Measurements from ENCODE around the gene FBXO10. TPM values are rescaled to one million over a fixed set of nuclear protein-coding genes. Genes with fewer than 3 reads are reported as not detected.

The FBXO10 gene
- total RNA-seq, 1 experiment from 2014 or later: 5.3 TPM

GRCh38 chr9:37551888-37552287 lies 24.3 kb downstream of the FBXO10 start:
- ChIA-PET RAD21 (ENCODE audit: low non-redundant PET in 1 of 2, low total read pairs in 2 of 2, uncharacterized antibody in 2 of 2, unreplicated experiment in 2 of 2) (no interaction called here), POLR2A (no interaction called here), CTCF (no interaction called here)
- H3K79me2 ChIP-seq (ENCODE audit: insufficient read depth, low read length): no peaks in the 10 kb centered on the region
- H3K36me3 ChIP-seq (ENCODE audit: control insufficient read depth in 1 of 2, insufficient read depth in 2 of 2, low read length in 2 of 2): no peaks in the 10 kb centered on the region
- no peaks in the 10 kb centered on the region for H3K9me2 ChIP-seq (ENCODE audit: insufficient read depth)
- H2AFZ ChIP-seq (ENCODE audit: low read depth, low read length, poor library complexity, severe bottlenecking): no peak overlapping the region
- no peak for TF ChIP-seq ZFX (IDR thresholded peaks at IDR 0.05)
- intact Hi-C loops (cut with micrococcal nuclease): no loop called here
- no TSS peak for BruUV-seq (replicated peaks)
- H3K4me2 ChIP-seq (ENCODE audit: low read length): no peak overlapping the region
- H3K9me3 ChIP-seq (ENCODE audit: control insufficient read depth in 1 of 2, insufficient read depth in 1 of 2, low read depth in 1 of 2, low read length in 2 of 2): no peaks in the 10 kb centered on the region
- H3K9ac ChIP-seq (ENCODE audit: low read length): no peak overlapping the region
- no peaks in the 10 kb centered on the region for H3K27me3 ChIP-seq (ENCODE audit: insufficient read depth, low read length)
- no peaks in the 10 kb centered on the region for H4K20me1 ChIP-seq (ENCODE audit: insufficient read depth)
- no peak overlapping the region for H3K4me3 ChIP-seq (replicated peaks in 1 of 2; ENCODE audit: low read depth in 1 of 2, low read length in 2 of 2)
- ATAC-seq (no peak), DNase-seq (ENCODE audit: low read depth, low spot score) (no peak)
- H3K4me1 ChIP-seq (ENCODE audit: control insufficient read depth in 1 of 2, insufficient read depth in 2 of 2, low read length in 2 of 2): 0 out of 4 replicates have a peak, but pooled peaks cover 0 to 4% of the 10 kb centered on the region in 2 experiments
- H3K27ac ChIP-seq (ENCODE audit: low read depth, low read length): no peak overlapping the region

GRCh38 chr9:37551468-37551867 lies 24.7 kb downstream of the FBXO10 start:
- Histone ChIP-seq H3K9ac (ENCODE audit: low read length) (no peak overlapping the region), H3K27ac (ENCODE audit: low read depth, low read length) (no peak overlapping the region), H3K4me1 (ENCODE audit: control insufficient read depth in 1 of 2, insufficient read depth in 2 of 2, low read length in 2 of 2) (0 out of 4 replicates have a peak, but pooled peaks cover 0 to 5% of the 10 kb centered on the region in 2 experiments), H3K4me2 (ENCODE audit: low read length) (no peak overlapping the region), H3K36me3 (ENCODE audit: control insufficient read depth in 1 of 2, insufficient read depth in 2 of 2, low read length in 2 of 2) (no peaks in the 10 kb centered on the region), H3K4me3 (replicated peaks in 1 of 2; ENCODE audit: low read depth in 1 of 2, low read length in 2 of 2) (no peak overlapping the region), H3K27me3 (ENCODE audit: insufficient read depth, low read length) (no peaks in the 10 kb centered on the region), H2AFZ (ENCODE audit: low read depth, low read length, poor library complexity, severe bottlenecking) (no peak overlapping the region), H3K79me2 (ENCODE audit: insufficient read depth, low read length) (no peaks in the 10 kb centered on the region), H4K20me1 (ENCODE audit: insufficient read depth) (no peaks in the 10 kb centered on the region), H3K9me2 (ENCODE audit: insufficient read depth) (no peaks in the 10 kb centered on the region), H3K9me3 (ENCODE audit: control insufficient read depth in 1 of 2, insufficient read depth in 1 of 2, low read depth in 1 of 2, low read length in 2 of 2) (no peaks in the 10 kb centered on the region)
- DNase-seq (ENCODE audit: low read depth, low spot score): no peak
- ChIA-PET POLR2A (no interaction called here), CTCF (no interaction called here), RAD21 (ENCODE audit: low non-redundant PET in 1 of 2, low total read pairs in 2 of 2, uncharacterized antibody in 2 of 2, unreplicated experiment in 2 of 2) (no interaction called here)
- intact Hi-C loops (cut with micrococcal nuclease): no loop called here
- no peak for ATAC-seq
- BruUV-seq (replicated peaks): no TSS peak
- TF ChIP-seq ELF1 (IDR thresholded peaks at IDR 0.05; ENCODE audit: borderline replicate concordance, low read depth) (no peak), ZBTB33 (IDR thresholded peaks at IDR 0.05; ENCODE audit: extremely low read depth, insufficient replicate concordance, low read length) (no peak), POLR2AphosphoS5 (IDR thresholded peaks at IDR 0.05; ENCODE audit: low read depth, low read length) (no peak), EZH2phosphoT487 (IDR thresholded peaks at IDR 0.05; ENCODE audit: borderline replicate concordance) (no peak), CTCF (IDR thresholded peaks at IDR 0.05 in 2 of 3, conservative IDR thresholded peaks at IDR 0.05 in 1 of 3; ENCODE audit: borderline replicate concordance in 1 of 3, insufficient read depth in 1 of 3, low read depth in 2 of 3, low read length in 2 of 3) (no peak), EGR1 (IDR thresholded peaks at IDR 0.05; ENCODE audit: low read depth) (no peak), SIN3A (IDR thresholded peaks at IDR 0.05; ENCODE audit: low read depth) (no peak), ZNF274 (IDR thresholded peaks at IDR 0.05; ENCODE audit: low read depth, low read length) (no peak), YY1 (IDR thresholded peaks at IDR 0.05; ENCODE audit: extremely low read depth, insufficient replicate concordance, low read depth, low read length) (no peak), CEBPB (IDR thresholded peaks at IDR 0.05; ENCODE audit: low read depth) (no peak), TCF7L2 (IDR thresholded peaks at IDR 0.05; ENCODE audit: borderline replicate concordance, extremely low read depth, insufficient read depth, insufficient read length) (no peak)
- TF ChIP-seq, protein P1, sequence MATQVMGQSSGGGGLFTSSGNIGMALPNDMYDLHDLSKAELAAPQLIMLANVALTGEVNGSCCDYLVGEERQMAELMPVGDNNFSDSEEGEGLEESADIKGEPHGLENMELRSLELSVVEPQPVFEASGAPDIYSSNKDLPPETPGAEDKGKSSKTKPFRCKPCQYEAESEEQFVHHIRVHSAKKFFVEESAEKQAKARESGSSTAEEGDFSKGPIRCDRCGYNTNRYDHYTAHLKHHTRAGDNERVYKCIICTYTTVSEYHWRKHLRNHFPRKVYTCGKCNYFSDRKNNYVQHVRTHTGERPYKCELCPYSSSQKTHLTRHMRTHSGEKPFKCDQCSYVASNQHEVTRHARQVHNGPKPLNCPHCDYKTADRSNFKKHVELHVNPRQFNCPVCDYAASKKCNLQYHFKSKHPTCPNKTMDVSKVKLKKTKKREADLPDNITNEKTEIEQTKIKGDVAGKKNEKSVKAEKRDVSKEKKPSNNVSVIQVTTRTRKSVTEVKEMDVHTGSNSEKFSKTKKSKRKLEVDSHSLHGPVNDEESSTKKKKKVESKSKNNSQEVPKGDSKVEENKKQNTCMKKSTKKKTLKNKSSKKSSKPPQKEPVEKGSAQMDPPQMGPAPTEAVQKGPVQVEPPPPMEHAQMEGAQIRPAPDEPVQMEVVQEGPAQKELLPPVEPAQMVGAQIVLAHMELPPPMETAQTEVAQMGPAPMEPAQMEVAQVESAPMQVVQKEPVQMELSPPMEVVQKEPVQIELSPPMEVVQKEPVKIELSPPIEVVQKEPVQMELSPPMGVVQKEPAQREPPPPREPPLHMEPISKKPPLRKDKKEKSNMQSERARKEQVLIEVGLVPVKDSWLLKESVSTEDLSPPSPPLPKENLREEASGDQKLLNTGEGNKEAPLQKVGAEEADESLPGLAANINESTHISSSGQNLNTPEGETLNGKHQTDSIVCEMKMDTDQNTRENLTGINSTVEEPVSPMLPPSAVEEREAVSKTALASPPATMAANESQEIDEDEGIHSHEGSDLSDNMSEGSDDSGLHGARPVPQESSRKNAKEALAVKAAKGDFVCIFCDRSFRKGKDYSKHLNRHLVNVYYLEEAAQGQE (IDR thresholded peaks at IDR 0.05; ENCODE audit: low read depth): no peak
